Smooth muscle cell of the coronary artery (primary cell): ENCODE data around the gene DGUOK. TPM values are rescaled to one million over a fixed set of nuclear protein-coding genes. Genes with fewer than 3 reads are reported as not detected.

Experiments
- total RNA-seq: library from RNA; depleted of rRNA; stranded (reverse); fragments of >200 nt; gene quantifications from 2 replicates; pipeline ENCODE4 v1.2.3, GENCODE V29; 2014; ENCODE audit warnings: low replicate concordance

The DGUOK gene
- total RNA-seq: 18.3 and 54.3 TPM in 2 replicates

GRCh38 chr2:73926493-73927327, at the start of gene DGUOK:
Gene DGUOK (plus strand): TSS chr2:73926880. CDS start chr2:73926911, 31 bp downstream.

DNA sequence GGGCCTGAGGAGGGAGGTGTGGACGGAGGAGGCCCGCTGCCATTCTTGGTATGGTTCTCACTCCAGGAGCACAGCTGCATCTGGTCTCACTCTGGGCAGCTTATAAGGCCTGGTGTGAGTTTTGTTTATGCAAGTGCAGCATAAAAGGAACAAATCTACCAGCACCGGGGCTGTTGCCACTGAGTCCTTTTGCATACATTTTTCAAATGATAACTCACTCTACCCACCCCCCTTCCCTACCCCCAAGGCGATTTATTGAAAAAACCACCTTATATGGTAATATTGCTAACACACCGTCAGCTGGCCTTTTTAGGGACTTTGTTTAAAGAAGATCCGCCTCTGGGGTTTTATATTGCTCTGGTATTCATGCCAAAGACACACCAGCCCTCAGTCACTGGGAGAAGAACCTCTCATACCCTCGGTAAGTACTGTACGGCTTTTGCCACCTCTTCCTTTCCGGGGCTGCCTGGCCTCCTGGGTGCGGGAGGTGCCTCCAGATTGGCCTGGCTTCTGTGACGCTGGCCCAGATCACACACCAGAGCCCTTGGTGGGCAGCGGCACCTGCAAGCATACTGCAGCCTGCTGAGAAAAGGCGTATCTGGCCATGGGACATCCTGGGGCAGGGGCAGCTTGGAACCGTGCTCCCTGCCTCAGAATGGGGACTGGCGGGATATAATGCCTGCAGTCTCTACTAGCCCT, 33.9 kb upstream of the DGUOK start, which contains the start of gene ACTG2:
Gene ACTG2, plus strand, starts transcription at position 378 of the 699 bp plus-strand sequence. CDS start 8,304 bp downstream, outside the sequence.

DNA sequence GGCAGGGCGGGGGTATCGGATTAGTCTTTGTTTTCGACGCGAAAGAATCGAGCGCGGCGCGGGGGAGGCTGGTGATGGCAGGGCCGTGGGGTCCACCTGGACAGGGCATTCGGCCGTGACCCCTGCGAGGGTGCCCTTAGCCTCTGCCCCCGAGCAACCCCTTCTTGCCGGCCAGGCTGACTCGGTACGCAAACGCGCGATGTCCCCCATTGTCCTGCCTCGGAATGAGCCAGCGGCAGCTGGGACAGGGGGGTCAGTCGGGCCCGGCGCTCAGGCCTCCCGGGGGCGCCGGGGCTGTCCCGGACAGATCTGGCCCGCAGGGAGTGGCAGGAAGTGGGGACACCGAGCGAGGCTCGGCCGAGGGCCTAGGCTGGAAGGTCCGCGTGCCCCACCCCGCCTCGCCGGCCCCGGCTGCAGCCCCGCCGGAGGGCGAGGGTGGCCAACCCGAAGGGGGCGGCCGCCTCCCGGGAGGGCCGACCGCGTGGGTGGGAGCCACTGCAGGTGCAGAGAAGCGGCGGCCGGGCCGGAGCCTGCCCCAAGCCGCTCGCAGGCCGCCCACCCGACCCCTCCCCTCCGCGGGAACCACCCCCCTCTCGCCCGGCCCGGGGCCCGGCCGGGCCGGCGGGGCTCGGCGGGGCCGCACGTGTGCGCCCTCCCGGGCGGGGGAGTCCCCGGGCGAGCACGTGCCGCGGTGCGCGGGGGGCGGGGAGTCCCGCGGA, 57.7 kb downstream of the DGUOK start, which contains the start of gene TET3:
Gene TET3, plus strand, starts transcription at position 708 of the 719 bp plus-strand sequence. CDS start 1,494 bp downstream, outside the sequence.

Other genes starting within 250 kb of the DGUOK start
- 9.6 and 20.8 TPM in 2 replicates for gene TPRKB, start 189.5 kb upstream of the DGUOK start, total RNA-seq
- 10.8 and 22.3 TPM in 2 replicates for gene DUSP11, start 146.8 kb upstream of the DGUOK start, total RNA-seq
- gene C2orf78, start 142.7 kb upstream of the DGUOK start, total RNA-seq: not detected in 2 replicates
- gene STAMBP, start 97.9 kb upstream of the DGUOK start, total RNA-seq: 16.4 and 21.3 TPM in 2 replicates
- gene ACTG2, start 33.9 kb upstream of the DGUOK start, total RNA-seq: 0.35 and 0.60 TPM in 2 replicates
- gene TET3, start 58.0 kb downstream of the DGUOK start, total RNA-seq: 1.5 and 2.9 TPM in 2 replicates
- 7.5 and 24.2 TPM in 2 replicates for gene BOLA3, start 221.0 kb downstream of the DGUOK start, total RNA-seq